ENCODE data around the gene TM7SF3.

Gene TM7SF3

GRCh38 chr12:26938701-26939062 lies 75.5 kb downstream of the TM7SF3 start:
- DNase-seq (ENCODE audit: low read depth, low spot score) = no peak
- Histone ChIP-seq H3K4me1 (ENCODE audit: insufficient read depth, insufficient read length) (no peaks in the 10 kb centered on the region), H3K9ac (ENCODE audit: insufficient read length, low read depth) (peak overlapping the region; percentile 96)

DNA sequence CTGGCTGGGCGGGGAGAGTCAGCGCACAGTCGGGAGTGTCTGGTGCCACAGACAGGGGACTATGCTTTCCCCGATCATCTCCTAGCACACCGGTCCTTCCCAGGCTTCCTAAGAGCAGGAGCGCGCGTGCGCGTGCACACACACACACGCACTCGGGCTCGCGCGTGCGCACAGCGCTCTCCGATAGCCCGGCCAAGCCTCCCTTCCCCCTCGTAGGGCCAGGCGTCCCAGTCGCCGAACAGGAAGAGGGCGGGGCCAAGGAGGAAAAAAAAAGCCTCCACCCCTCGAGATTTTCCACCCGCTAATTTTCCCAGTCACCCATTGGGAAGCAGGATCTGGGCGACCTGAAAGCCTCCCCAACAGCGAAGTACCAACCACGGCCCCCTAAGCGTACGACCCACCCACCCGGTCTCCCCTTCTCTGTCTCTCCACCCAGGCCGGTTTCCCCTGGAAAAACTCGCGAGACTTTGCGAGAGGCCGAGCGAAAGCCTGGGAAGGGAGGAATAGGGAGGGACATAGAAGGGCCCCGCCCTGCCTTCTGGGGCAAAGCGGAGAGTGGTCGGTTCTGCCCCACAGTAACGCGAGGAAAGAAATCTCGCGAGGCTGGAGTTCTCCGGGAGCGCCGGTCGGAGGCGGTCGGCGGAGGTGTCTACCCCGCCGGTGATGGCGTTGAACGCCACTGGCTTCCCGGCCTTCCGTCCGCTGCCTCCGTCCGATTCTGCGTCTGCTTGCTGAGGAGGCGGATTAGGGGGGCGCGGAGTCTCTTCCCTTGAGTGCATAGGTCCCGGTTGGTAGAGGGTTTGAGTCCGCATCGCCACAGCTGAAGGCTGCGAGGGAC lies 76.1 kb downstream of the TM7SF3 start, which contains the start of the genes FGFR1OP2 and INTS13:
FGFR1OP2 (plus strand) TSS at position 608 of the 838 bp plus-strand sequence. CDS start 15,689 bp downstream, outside the sequence.
INTS13 (minus strand) TSS at position 119 of the 838 bp plus-strand sequence. CDS start 1,178 bp downstream, outside the sequence.
- H3K9ac ChIP-seq (ENCODE audit: insufficient read length, low read depth) = peak within 1 kb of the TSS; percentile 96
- TF ChIP-seq ZNF274 (IDR thresholded peaks at IDR 0.05; ENCODE audit: low read depth, low read length) = no peak
- no peak for TF ChIP-seq YY1 (IDR thresholded peaks at IDR 0.05; ENCODE audit: insufficient read depth, insufficient read length)
- TF ChIP-seq SUZ12 (IDR thresholded peaks at IDR 0.05; ENCODE audit: extremely low read depth, insufficient read depth, insufficient read length) = no peak
- H3K36me3 ChIP-seq (ENCODE audit: insufficient read depth, insufficient read length, low read length) = peaks cover 30% of the 10 kb centered on the region
- H3K4me3 ChIP-seq (ENCODE audit: insufficient read length, low read depth) = peak within 1 kb of the TSS; percentile 92
- no peaks in the 10 kb centered on the region for H3K9me3 ChIP-seq (ENCODE audit: insufficient read depth, low read length)
- no peaks in the 10 kb centered on the region for H3K27me3 ChIP-seq (ENCODE audit: insufficient read depth, insufficient read length)
- peak; percentile 100 for DNase-seq (ENCODE audit: low read depth, low spot score)
- no peaks in the 10 kb centered on the region for H3K4me1 ChIP-seq (ENCODE audit: insufficient read depth, insufficient read length)

More at GRCh38 chr12:26938701-26939062, 75.5 kb downstream of the TM7SF3 start:
- no peaks in the 10 kb centered on the region for H3K9me3 ChIP-seq (ENCODE audit: insufficient read depth, low read length)
- H3K36me3 ChIP-seq (ENCODE audit: insufficient read depth, insufficient read length, low read length) = peaks cover 24% of the 10 kb centered on the region
- TF ChIP-seq SUZ12 (IDR thresholded peaks at IDR 0.05; ENCODE audit: extremely low read depth, insufficient read depth, insufficient read length) = no peak
- no peak for TF ChIP-seq ZNF274 (IDR thresholded peaks at IDR 0.05; ENCODE audit: low read depth, low read length)
- peak overlapping the region; percentile 92 for H3K4me3 ChIP-seq (ENCODE audit: insufficient read length, low read depth)
- H3K27me3 ChIP-seq (ENCODE audit: insufficient read depth, insufficient read length) = no peaks in the 10 kb centered on the region

DNA sequence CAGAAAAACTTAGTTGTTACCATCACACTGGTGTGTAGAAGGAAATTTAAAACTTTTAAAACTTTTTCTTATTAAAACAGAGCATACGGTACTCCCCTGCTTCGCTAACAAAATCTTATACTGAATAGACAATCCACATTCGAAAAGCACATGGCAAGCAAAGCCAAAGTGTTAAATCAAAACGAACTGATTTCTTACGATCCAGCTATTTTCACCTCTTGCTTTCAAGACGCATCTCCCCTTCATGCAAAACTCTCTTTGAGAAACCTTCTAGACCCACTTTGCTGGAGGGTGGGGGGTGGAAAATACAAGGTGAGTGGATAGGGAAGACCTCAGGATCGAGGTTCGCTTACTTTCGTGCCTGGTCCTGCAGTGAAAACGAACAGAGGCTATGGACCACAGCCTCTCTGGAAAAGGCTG lies 76.7 kb downstream of the TM7SF3 start:
- Histone ChIP-seq H3K9me3 (ENCODE audit: insufficient read depth, low read length) (no peaks in the 10 kb centered on the region), H3K4me1 (ENCODE audit: insufficient read depth, insufficient read length) (no peaks in the 10 kb centered on the region), H3K36me3 (ENCODE audit: insufficient read depth, insufficient read length, low read length) (peaks cover 36% of the 10 kb centered on the region), H3K27me3 (ENCODE audit: insufficient read depth, insufficient read length) (no peaks in the 10 kb centered on the region), H3K9ac (ENCODE audit: insufficient read length, low read depth) (peak overlapping the region; percentile 96), H3K4me3 (ENCODE audit: insufficient read length, low read depth) (peak overlapping the region; percentile 92)
- DNase-seq (ENCODE audit: low read depth, low spot score) = no peak
- TF ChIP-seq ZNF274 (IDR thresholded peaks at IDR 0.05; ENCODE audit: low read depth, low read length) (no peak), YY1 (IDR thresholded peaks at IDR 0.05; ENCODE audit: insufficient read depth, insufficient read length) (no peak)

DNA sequence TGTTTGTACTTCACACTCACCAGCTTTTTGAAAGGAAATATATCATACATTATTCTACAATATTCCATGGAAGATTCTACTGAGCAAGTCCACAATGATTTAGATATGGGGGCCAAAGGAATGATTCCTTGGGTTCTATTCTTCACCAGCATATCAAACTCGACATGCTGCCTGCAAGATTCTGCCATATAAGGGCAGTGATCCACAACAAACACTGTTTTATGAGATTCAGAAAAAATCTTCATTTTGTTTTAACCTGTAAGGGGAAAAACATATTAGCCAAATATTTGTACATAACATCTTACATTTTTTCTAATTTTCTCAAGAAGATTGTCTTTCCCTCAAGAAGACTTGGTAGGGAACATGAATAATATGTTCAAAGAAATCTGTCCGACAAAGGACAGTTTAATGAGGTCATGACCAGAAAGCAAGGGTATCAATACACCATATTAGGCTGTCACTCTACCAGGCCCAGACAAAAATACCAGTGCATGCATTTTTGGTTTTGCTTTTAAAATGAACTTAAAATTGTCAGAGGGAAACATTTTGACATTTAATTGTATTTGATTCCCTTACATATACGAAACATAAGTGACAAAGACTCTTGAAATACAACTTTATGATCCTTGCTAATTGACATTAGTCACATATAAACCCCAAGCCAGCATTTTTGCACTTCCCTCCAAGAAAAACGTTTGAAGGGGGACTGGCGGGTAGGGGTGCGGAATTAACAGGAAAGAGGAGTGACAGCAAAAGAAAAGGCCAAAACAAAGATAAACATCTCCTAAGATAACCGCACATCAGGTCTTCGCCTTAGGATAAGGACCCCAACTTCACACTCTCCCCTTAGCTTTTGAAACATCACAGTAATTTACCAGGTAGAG lies 77.4 kb downstream of the TM7SF3 start:
- no peaks in the 10 kb centered on the region for H3K27me3 ChIP-seq (ENCODE audit: insufficient read depth, insufficient read length)
- peak overlapping the region; percentile 92 for H3K4me3 ChIP-seq (ENCODE audit: insufficient read length, low read depth)
- no peaks in the 10 kb centered on the region for H3K4me1 ChIP-seq (ENCODE audit: insufficient read depth, insufficient read length)
- no peak for DNase-seq (ENCODE audit: low read depth, low spot score)
- peak overlapping the region; percentile 96 for H3K9ac ChIP-seq (ENCODE audit: insufficient read length, low read depth)
- no peaks in the 10 kb centered on the region for H3K9me3 ChIP-seq (ENCODE audit: insufficient read depth, low read length)
- TF ChIP-seq YY1 (IDR thresholded peaks at IDR 0.05; ENCODE audit: insufficient read depth, insufficient read length) (no peak), ZNF274 (IDR thresholded peaks at IDR 0.05; ENCODE audit: low read depth, low read length) (no peak), SUZ12 (IDR thresholded peaks at IDR 0.05; ENCODE audit: extremely low read depth, insufficient read depth, insufficient read length) (no peak)
- H3K36me3 ChIP-seq (ENCODE audit: insufficient read depth, insufficient read length, low read length) = peaks cover 42% of the 10 kb centered on the region

DNA sequence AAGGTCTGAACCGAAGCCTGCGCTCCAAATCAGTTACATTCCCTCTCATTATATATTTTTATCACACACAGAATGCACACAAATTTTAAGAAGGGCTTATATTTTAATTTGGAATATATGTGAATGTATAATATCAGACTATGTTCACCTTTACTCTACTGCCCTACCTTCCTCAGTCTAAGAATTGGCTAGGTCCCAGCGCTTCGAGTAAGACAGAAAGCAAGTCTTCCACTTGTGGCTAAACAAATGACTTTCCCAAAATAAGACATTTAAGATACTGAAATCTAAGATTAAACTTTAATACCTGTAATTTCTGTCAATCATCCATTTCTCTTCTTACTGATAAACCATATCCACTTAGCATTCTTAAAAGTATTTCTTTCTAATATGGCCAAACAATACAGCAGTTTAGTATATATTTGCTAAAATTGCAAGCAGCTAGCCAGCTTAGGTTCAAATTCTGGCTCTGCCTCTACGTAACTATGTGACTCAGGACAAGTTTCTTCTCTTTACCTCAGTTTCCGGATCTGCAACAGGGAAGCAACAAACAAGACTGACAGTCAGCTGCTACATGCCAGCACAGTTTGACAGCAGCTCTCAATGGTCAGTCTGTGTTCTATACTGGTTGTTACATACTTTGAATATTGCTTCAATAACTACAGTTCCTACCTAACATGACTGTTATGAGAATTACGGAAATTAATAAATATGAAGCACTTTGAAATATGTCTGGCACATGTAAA lies 78.4 kb downstream of the TM7SF3 start:
- no peak for DNase-seq (ENCODE audit: low read depth, low spot score)
- H3K4me3 ChIP-seq (ENCODE audit: insufficient read length, low read depth) = no peak overlapping the region
- no peak overlapping the region for H3K9ac ChIP-seq (ENCODE audit: insufficient read length, low read depth)
- no peaks in the 10 kb centered on the region for H3K9me3 ChIP-seq (ENCODE audit: insufficient read depth, low read length)
- TF ChIP-seq YY1 (IDR thresholded peaks at IDR 0.05; ENCODE audit: insufficient read depth, insufficient read length) (no peak), SUZ12 (IDR thresholded peaks at IDR 0.05; ENCODE audit: extremely low read depth, insufficient read depth, insufficient read length) (no peak)
- no peaks in the 10 kb centered on the region for H3K4me1 ChIP-seq (ENCODE audit: insufficient read depth, insufficient read length)
- H3K36me3 ChIP-seq (ENCODE audit: insufficient read depth, insufficient read length, low read length) = peaks cover 47% of the 10 kb centered on the region
- no peaks in the 10 kb centered on the region for H3K27me3 ChIP-seq (ENCODE audit: insufficient read depth, insufficient read length)

DNA sequence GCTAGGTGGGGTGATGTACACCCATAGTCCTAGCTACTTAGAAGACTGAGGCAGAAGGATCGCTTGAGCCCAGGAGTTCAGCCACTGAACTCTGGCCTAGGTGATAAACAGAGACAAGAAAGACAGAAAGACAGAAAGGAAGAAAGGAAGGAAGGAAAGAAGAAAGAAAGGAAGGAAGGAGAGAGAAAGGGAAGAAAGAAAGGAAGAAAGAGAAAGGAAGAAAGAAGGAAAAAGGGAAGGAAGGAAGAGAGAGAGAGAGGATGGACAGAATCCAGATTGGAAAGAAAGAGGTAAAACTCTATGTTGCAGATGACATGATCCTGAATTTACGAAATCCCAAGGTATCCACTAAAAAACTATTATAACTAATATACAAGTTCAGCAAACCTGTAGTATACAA lies 84.6 kb downstream of the TM7SF3 start:
- Histone ChIP-seq H3K27me3 (ENCODE audit: insufficient read depth, insufficient read length) (no peaks in the 10 kb centered on the region), H3K4me3 (ENCODE audit: insufficient read length, low read depth) (no peak overlapping the region), H3K9ac (ENCODE audit: insufficient read length, low read depth) (no peak overlapping the region), H3K9me3 (ENCODE audit: insufficient read depth, low read length) (no peaks in the 10 kb centered on the region), H3K4me1 (ENCODE audit: insufficient read depth, insufficient read length) (no peaks in the 10 kb centered on the region), H3K36me3 (ENCODE audit: insufficient read depth, insufficient read length, low read length) (peaks cover 85% of the 10 kb centered on the region)
- no peak for TF ChIP-seq SUZ12 (IDR thresholded peaks at IDR 0.05; ENCODE audit: extremely low read depth, insufficient read depth, insufficient read length)
- TF ChIP-seq YY1 (IDR thresholded peaks at IDR 0.05; ENCODE audit: insufficient read depth, insufficient read length) = no peak
- no peak for DNase-seq (ENCODE audit: low read depth, low spot score)

Measured in NT2/D1 (cell line).